GM10248 (cell line): ENCODE data around the gene FGF14.

Source experiments
- CTCF ChIA-PET: fragments of 300-600 bp; sonication (Branson Sonifier 250); formaldehyde crosslinking; extraction: SDS; loops from one replicate; lab custom pipeline; 2021; ENCODE audit warnings: antibody characterized with exemption; lab: Yijun Ruan, JAX
- POLR2A ChIA-PET: fragments of 350-650 bp; sonication (Branson Sonifier 250); formaldehyde crosslinking; extraction: SDS; loops from one replicate; lab custom pipeline; 2020; ENCODE audit warnings: antibody characterized with exemption; lab: Yijun Ruan, JAX
- DNase-seq: peaks from one replicate; pipeline ENCODE4 v3.0.0; 2012; ENCODE audit errors: extremely low spot score
- CTCF ChIP-seq: IDR thresholded peaks from 2 replicates; pipeline ENCODE4 v1.5.1; 2012; ENCODE audit warnings: mild to moderate bottlenecking, low read depth; ENCODE audit errors: extremely low read depth, missing control alignments, control extremely low read depth

FGF14 gene

GRCh38 chr13:101967216-101967615, 434.6 kb downstream of the FGF14 start:
- POLR2A ChIA-PET, result no interaction called here
- no peak for DNase-seq
- TF ChIP-seq CTCF, result no peak
- CTCF ChIA-PET, result interaction anchor here (0.7 to 1.5 kb wide), 3 partner anchors 10 to 29 kb away, joined by 3 to 6 read pairs (median 5); no protein-coding TSS in a partner anchor

GRCh38 chr13:101965096-101965495, 436.8 kb downstream of the FGF14 start:
- TF ChIP-seq CTCF, result no peak
- POLR2A ChIA-PET, result no interaction called here
- no peak for DNase-seq
- CTCF ChIA-PET, result interaction anchor here (1.1 kb wide), 1 partner anchor 10 kb away, joined by 4 read pairs; no protein-coding TSS in a partner anchor

DNA sequence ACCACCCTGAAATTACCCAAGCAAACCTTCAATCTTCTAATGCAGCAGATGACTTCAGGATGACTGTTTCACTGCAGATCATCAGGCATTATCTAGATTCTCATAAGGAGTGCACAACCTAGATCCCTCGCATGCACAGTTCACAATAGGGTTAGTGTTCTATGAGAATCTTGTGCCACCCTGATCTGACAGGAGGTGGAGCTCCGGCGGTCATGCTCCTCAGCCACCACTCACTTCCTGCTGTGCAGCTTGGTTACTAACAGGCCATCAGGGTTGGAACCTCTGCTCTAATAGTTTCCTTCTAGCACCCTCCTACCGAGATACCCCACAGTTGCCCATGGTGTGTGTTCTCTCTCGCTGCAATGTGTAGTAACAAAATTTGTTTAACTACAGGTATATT, 442.8 kb downstream of the FGF14 start:
- no peak for DNase-seq
- CTCF ChIA-PET, result interaction anchor here (1.0 to 1.4 kb wide), 2 partner anchors 8 to 16 kb away, joined by 3 read pairs; no protein-coding TSS in a partner anchor
- POLR2A ChIA-PET, result no interaction called here
- TF ChIP-seq CTCF, result no peak

GRCh38 chr13:101955764-101956163, 446.1 kb downstream of the FGF14 start:
- ChIA-PET CTCF (no interaction called here), POLR2A (no interaction called here)
- TF ChIP-seq CTCF, result no peak
- no peak for DNase-seq

GRCh38 chr13:101951114-101951513, 450.7 kb downstream of the FGF14 start:
- ChIA-PET CTCF (interaction anchor here (1.1 to 2.2 kb wide), 2 partner anchors 9 kb away, joined by 3 to 7 read pairs; no protein-coding TSS in a partner anchor), POLR2A (no interaction called here)
- TF ChIP-seq CTCF, result no peak
- no peak for DNase-seq

GRCh38 chr13:101949681-101950080, 452.2 kb downstream of the FGF14 start:
- DNase-seq, result no peak
- no peak for TF ChIP-seq CTCF
- CTCF ChIA-PET, result interaction anchor here (2.2 kb wide), 1 partner anchor 7 kb away, joined by 7 read pairs; no protein-coding TSS in a partner anchor
- POLR2A ChIA-PET, result no interaction called here
